SK-N-SH (cell line): Measurements from ENCODE around the gene SASH1.

Experiments
- CHD2 ChIP-seq: fragments of 150-350 bp; IDR thresholded peaks from 2 replicates; pipeline ENCODE4 v1.6.1; 2018; ENCODE audit warnings: low read length; ENCODE audit not compliant: partially characterized antibody
- POLR2AphosphoS5 ChIP-seq: IDR thresholded peaks from 2 replicates; pipeline ENCODE4 v1.6.1; 2012; ENCODE audit warnings: low read depth, low read length
- SIN3A ChIP-seq: IDR thresholded peaks from 2 replicates; pipeline ENCODE4 v1.6.1; 2012; ENCODE audit warnings: low read depth, mild to moderate bottlenecking, low read length, moderate library complexity, borderline replicate concordance
- SMC3 ChIP-seq: IDR thresholded peaks from 2 replicates; pipeline ENCODE4 v1.6.1; 2012; ENCODE audit warnings: low read depth, low read length, improper control_type of control experiment
- TF ChIP-seq, protein P1 (sequence below): IDR thresholded peaks from 2 replicates; pipeline ENCODE4 v1.6.1; 2012; ENCODE audit warnings: mild to moderate bottlenecking, low read depth, low read length, moderate library complexity

DNA sequence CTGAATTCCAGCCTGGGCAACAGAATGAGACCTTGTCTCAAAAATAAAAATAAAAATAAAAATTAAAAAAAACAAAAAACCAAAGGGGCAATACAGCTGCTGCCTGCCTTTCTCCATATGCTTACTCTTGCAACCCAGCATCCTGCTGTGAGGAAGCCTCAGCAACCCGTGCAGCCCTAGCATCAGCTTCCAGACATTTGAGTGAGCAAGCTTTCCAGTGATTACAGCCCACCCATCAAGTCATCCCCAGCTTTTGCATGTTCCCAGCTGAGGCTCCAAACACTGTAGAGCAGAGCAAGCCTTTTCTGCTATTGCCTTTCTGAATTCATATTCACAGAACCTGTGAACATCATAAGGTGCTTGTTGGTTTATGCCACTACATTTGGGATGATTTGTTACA lies 93.8 kb downstream of the SASH1 start:
- no peak for TF ChIP-seq POLR2AphosphoS5
- TF ChIP-seq CHD2: no peak
- no peak for TF ChIP-seq SIN3A
- TF ChIP-seq SMC3: no peak
- TF ChIP-seq, protein P1, sequence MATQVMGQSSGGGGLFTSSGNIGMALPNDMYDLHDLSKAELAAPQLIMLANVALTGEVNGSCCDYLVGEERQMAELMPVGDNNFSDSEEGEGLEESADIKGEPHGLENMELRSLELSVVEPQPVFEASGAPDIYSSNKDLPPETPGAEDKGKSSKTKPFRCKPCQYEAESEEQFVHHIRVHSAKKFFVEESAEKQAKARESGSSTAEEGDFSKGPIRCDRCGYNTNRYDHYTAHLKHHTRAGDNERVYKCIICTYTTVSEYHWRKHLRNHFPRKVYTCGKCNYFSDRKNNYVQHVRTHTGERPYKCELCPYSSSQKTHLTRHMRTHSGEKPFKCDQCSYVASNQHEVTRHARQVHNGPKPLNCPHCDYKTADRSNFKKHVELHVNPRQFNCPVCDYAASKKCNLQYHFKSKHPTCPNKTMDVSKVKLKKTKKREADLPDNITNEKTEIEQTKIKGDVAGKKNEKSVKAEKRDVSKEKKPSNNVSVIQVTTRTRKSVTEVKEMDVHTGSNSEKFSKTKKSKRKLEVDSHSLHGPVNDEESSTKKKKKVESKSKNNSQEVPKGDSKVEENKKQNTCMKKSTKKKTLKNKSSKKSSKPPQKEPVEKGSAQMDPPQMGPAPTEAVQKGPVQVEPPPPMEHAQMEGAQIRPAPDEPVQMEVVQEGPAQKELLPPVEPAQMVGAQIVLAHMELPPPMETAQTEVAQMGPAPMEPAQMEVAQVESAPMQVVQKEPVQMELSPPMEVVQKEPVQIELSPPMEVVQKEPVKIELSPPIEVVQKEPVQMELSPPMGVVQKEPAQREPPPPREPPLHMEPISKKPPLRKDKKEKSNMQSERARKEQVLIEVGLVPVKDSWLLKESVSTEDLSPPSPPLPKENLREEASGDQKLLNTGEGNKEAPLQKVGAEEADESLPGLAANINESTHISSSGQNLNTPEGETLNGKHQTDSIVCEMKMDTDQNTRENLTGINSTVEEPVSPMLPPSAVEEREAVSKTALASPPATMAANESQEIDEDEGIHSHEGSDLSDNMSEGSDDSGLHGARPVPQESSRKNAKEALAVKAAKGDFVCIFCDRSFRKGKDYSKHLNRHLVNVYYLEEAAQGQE: no peak
